ENCODE measurements around the gene PTPRF.
A peak's percentile ranks its signal among the peaks of the same experiment; 100 is the strongest.
"Not testable (repeated sequence)": the region's sequence is repeated elsewhere in the genome, so short reads cannot be mapped to it uniquely, and the experiment has no call there.

PTPRF gene

GRCh38 chr1:43547538-43548072 is 16.9 kb downstream of the PTPRF start:
- DNase-seq, result peak; percentile 33
- Histone ChIP-seq H3K9me3 (no peaks in the 10 kb centered on the region), H3K4me3 (ENCODE audit: low read depth, low read length) (no peak overlapping the region), H3K27me3 (no peaks in the 10 kb centered on the region), H3K36me3 (no peaks in the 10 kb centered on the region), H3K4me1 (peaks cover 9% of the 10 kb centered on the region)
- no peak for TF ChIP-seq CTCF (IDR thresholded peaks at IDR 0.05; ENCODE audit: low read depth, low read length)

- H3K4me1 ChIP-seq, result peaks cover 9% of the 10 kb centered on the region
- H3K4me3 ChIP-seq (ENCODE audit: low read depth, low read length), result no peak overlapping the region
- no peaks in the 10 kb centered on the region for H3K36me3 ChIP-seq
Measured at GRCh38 chr1:43548285-43549271, 17.9 kb downstream of the PTPRF start.

GRCh38 chr1:43549394-43549793 is 18.7 kb downstream of the PTPRF start:
- H3K4me3 ChIP-seq (ENCODE audit: low read depth, low read length); DNase-seq; H3K4me1 ChIP-seq; H3K27me3 ChIP-seq; H3K9me3 ChIP-seq; H3K36me3 ChIP-seq: not testable (repeated sequence)

More at GRCh38 chr1:43548285-43549271, 17.9 kb downstream of the PTPRF start:
- DNase-seq, result no peak
- Histone ChIP-seq H3K9me3 (no peaks in the 10 kb centered on the region), H3K27me3 (no peaks in the 10 kb centered on the region)
- TF ChIP-seq CTCF (IDR thresholded peaks at IDR 0.05; ENCODE audit: low read depth, low read length), result no peak

- H3K4me3 ChIP-seq (ENCODE audit: low read depth, low read length), result no peak overlapping the region
- H3K4me1 ChIP-seq, result peaks cover 9% of the 10 kb centered on the region
Measured at GRCh38 chr1:43549921-43550597, 19.4 kb downstream of the PTPRF start.

GRCh38 chr1:43550598-43551246 is 20.0 kb downstream of the PTPRF start:
- TF ChIP-seq CTCF (IDR thresholded peaks at IDR 0.05; ENCODE audit: low read depth, low read length), result no peak
- Histone ChIP-seq H3K36me3 (no peaks in the 10 kb centered on the region), H3K27me3 (no peaks in the 10 kb centered on the region), H3K4me1 (peaks cover 6% of the 10 kb centered on the region), H3K9me3 (no peaks in the 10 kb centered on the region), H3K4me3 (ENCODE audit: low read depth, low read length) (no peak overlapping the region)
- DNase-seq, result no peak

More at GRCh38 chr1:43549921-43550597, 19.4 kb downstream of the PTPRF start:
- Histone ChIP-seq H3K9me3 (no peaks in the 10 kb centered on the region), H3K36me3 (no peaks in the 10 kb centered on the region), H3K27me3 (no peaks in the 10 kb centered on the region)
- TF ChIP-seq CTCF (IDR thresholded peaks at IDR 0.05; ENCODE audit: low read depth, low read length), result no peak
- DNase-seq, result no peak

- Histone ChIP-seq H3K9me3 (no peaks in the 10 kb centered on the region), H3K4me1 (peaks cover 2% of the 10 kb centered on the region), H3K27me3 (no peaks in the 10 kb centered on the region), H3K4me3 (ENCODE audit: low read depth, low read length) (no peak overlapping the region), H3K36me3 (no peaks in the 10 kb centered on the region)
- no peak for DNase-seq
- no peak for TF ChIP-seq CTCF (IDR thresholded peaks at IDR 0.05; ENCODE audit: low read depth, low read length)
Measured at GRCh38 chr1:43551396-43551888, 20.8 kb downstream of the PTPRF start.

Measured in BE2C (cell line).